NK-92 (cell line): Measurements from ENCODE around the gene SIVA1.

Experiments
- DNase-seq: peaks from one replicate; lab custom pipeline; 2025; ENCODE audit not compliant: unreplicated experiment; lab: John Stamatoyannopoulos, UW

SIVA1 gene

DNA sequence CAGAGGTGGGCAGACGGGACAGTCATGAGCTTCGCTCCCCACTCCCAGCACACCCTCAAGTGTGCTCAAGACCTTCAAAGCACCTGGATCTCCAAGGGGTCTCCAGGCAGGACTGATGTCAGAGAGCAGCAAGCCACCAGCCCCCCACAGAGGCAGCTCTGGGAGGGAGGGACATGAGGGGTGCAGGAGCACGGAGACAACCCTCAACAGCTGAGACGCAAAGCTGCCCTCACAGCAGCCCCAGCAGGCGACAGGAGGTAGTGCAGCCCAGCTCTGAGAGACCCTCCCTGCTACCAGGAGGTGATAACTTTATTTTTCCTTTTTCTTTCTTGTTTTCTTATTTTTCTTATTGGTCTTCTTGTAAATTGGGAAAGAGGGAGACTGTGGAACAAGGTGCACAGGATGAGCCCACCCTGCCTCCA is 17.9 kb downstream of the SIVA1 start:
- DNase-seq, result no peak

DNA sequence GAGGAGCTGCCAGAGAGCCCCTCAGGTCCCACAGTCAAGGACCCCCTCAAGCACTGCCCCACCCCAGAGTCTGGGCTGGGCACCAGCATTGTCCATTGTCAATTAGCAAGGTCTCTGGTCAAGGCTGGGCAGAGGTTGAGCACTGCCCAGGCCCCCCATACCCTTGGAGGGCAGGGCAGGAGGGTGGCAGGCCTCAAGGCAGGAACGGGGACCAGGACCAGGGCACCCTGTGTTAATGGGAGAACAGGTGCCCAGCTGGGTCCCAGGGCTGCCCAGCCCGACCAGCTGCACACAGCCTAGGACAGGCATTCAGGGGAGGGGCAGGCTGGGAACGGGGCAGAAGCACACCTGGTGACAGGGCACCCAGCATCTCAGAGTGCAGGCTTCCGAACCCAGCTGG is 18.4 kb downstream of the SIVA1 start:
- DNase-seq, result no peak

DNA sequence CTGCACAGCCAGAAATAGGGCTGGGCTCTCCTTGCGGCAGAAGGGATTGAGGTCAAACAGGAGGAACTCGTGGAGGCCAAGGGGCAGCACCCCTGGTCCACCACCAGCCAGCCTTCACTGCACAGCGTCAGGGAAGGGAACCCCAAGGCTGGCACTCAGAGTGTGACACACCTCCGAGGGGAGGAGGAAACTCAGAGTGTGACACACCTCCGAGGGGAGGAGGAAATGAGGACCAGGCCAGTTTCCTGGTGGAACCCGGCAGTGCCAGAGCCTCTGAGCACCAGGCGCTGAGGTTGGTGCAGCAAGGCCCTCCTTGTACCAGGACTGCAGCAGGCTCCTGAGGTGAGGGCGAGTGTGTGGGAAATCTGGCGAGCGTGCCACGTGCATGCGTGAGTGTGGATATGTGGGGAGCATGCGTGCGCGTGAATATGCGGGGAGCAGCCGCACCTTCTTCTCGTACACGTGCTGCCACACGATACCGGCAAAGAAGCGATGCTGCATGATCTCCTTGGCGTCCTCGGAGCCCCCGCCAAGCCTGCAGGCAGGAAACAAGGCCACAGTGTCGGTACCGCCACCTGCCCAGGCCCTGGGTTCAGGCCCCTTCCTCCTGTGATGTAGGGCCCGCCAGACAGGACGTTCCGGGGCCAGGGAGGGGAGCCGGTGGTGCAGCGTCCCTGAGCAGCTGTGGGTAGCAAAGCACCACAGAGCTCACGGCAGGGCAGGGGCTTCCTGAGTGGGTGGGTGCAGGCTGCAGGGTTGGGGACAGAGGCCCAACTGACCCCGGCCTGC is 19.2 kb downstream of the SIVA1 start:
- DNase-seq, result no peak

DNA sequence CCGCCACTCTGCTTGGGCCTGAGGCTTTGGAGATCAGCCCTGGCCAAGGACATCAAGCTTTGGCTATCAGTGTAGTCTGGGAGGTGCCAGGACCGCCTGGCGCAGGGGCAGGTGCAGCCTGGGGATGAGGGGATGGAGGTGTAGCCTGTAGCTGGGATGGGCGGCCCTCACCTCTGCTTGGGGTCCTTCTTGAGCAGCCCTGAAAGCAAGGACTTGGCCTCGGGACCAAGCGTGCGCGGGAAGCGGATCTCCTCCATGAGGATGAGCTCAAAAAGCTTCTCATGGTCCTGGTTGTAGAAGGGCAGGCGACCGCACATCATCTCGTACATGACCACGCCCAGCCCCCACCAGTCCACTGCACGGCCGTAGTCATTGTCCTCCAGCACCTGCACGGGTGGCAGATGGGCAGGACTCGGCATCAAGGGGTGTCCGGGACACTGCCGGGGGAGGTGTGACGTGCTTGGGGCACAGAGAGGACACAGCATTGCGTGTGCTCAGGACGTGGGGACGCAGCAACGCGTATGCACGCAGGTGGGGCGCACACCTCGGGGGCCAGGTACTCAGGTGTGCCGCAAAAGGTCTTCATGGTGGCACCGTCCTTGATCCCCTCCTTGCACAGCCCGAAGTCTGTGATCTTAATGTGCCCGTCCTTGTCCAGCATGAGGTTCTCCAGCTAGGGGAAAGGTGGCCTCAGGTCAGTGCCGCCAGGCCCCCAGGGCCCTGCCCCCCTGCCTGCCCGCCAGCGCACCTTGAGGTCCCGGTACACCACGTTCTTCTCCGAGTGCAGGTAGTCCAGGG is 20.0 kb downstream of the SIVA1 start:
- DNase-seq, result no peak

DNA sequence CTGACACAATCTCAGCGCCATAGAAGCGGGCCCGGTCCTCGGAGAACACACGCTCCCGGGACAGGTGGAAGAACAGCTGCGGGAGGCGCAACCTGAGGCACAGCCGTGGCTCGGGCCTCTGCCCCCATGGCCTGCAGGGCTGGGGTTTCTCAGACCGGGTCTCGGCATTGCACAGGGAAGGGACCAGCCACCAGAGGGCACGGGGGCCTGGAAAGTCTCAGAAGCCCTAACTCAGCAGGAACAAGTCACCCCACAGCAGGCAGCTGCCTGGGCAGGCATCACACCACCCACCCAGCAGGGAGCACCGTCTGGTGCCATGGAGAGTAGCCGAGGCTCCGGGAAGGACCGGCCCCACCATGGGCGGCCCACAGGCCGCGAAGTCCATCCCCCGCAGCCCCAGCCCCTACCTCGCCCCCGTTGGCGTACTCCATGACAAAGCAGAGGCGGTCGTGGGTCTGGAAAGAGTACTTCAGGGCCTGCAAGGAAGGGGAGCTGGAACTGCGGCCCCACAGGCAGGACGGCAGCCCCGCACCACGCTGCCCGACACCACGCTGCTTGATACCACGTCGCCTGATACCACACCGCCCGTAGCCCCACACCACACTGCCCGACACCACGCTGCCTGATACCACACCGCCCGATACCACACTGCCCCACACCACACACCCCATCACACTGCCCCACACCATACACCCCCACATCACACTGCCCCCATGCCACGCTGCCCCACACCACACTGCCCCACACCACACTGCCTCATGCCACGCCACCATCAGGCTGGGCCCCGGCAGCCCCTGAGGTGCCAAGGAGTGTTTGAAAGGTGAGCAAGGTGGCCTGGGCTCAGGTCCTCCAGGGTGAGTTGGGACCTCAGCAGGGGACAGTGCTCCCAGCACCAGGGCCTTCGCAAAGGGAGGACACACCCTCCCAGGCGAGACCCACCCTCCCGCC is 20.8 kb downstream of the SIVA1 start:
- DNase-seq, result no peak

DNA sequence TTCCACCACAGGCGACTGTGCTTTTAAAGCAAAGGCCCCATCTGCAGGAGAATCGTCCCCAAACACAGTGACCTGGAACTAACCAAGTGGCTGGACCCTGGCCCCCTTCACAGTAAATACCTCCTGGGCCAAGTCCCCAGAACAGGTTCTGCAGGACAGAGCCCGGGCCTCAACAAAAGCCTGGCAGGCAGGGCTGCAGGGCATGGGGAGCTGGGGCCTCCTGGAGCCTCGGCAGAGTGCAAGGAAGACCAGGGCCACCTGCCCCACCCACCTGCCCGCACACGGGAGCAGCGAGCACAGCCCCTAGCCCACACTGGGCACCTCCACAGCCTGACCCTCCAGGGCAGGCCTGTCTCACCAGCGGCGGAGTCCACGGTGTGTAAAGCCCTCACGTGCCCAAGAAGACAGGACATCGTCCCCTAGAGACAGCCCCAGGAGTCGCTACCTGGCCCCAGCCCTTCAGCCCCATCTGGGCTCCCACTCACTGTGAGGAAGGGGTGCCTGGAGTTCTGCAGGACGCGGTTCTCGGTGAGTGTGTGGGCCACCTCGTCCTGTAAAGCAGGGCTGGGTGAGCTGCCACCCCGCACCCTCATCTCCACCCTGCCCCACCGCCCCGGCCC is 21.6 kb downstream of the SIVA1 start:
- DNase-seq, result no peak

DNA sequence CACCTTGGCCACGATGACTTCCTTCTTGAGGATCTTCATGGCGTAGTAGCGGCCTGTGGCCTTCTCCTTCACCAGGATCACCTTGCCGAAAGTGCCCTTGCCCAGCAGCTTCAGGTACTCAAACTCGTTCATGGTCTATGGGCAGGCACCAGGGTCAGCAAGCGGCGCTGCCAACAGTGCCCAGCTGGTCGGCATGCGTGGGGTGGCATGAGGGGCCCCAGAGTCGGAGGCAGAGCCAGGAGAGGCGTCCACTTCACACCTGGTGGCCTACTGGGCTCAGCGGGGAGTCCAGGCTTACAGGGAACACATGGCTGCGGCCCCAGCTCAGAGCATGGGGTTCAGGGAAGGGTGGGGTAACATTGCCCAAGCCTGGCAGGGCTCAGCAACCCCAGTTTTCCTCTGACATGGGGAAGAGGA is 22.1 kb downstream of the SIVA1 start:
- no peak for DNase-seq

DNA sequence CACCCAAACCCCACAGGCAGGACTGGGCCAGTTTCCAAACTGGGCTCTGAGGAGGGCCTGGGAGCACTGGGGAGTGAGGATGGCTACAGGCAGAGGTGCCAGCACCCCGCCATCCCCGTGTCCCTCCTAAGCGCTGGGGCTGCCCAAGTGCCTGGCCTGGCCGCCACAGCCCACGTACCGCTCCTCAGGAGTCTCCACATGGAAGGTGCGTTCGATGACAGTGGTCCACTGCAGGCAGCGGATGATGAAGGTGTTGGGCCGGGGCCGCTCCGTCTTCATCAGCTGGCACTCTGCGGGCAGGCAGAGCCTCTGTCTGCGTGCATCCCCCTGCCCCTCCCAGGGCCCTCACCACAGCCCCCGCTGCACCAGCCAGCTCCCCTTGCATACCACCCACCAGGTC is 23.5 kb downstream of the SIVA1 start:
- DNase-seq, result no peak

DNA sequence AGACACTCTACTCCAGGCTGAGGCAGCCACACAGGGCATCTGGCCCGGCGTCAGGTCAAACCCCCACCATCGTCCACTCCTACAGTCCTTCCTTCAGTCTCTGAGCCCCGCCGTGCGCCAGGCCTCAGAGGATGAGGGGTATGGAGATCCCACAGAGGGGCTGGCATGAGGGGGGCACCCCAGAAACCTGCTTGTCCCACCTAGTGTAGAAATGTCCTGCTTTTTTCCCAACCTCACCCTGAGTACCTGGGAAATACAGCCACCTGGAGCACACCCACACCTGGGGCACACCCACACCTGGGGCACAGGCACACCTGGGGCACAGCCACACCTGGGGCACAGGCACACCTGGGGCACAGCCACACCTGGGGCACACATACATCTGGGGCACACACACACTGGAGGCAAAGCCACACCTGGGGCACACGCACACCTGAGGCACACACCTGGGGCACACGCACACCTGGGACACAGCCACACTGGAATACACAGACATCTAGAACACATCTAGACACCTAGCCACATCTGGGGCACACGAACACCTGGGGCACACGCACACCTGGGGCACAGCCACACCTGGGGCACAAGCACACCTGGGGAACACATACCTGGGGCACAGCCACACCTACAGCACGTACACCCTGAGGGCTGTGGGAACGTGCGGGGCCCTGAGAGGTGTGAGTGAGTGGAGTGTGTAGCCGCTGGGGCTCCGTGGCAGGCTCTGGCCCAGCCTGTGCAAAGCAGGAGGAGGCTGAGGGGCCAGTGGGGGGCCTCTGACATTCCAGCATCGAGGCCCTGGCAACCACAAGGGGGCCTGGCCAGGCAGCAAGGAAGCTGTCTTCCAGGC is 24.2 kb downstream of the SIVA1 start:
- DNase-seq, result no peak

DNA sequence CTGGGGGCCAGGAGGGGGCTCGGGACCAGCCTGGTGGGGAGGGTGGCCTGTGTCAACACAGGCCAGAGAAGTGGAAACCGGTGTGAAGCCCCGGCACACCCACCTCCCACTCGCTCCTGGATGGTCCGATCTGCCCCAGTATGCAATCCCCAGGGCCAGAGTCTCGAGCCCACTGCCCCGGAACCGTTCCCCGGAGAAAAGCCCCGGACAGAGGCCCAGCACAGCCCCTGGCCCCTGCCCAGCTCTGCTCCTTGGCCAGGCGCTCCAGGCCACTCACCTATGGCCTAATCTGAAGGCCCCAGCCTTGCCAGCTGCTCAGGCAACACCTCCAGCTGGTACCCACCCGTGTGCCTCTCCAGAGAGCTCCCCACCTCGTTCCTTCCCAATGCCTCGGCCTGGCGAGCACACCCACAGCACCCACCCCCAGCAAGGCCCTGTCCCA is 24.9 kb downstream of the SIVA1 start:
- no peak for DNase-seq

DNA sequence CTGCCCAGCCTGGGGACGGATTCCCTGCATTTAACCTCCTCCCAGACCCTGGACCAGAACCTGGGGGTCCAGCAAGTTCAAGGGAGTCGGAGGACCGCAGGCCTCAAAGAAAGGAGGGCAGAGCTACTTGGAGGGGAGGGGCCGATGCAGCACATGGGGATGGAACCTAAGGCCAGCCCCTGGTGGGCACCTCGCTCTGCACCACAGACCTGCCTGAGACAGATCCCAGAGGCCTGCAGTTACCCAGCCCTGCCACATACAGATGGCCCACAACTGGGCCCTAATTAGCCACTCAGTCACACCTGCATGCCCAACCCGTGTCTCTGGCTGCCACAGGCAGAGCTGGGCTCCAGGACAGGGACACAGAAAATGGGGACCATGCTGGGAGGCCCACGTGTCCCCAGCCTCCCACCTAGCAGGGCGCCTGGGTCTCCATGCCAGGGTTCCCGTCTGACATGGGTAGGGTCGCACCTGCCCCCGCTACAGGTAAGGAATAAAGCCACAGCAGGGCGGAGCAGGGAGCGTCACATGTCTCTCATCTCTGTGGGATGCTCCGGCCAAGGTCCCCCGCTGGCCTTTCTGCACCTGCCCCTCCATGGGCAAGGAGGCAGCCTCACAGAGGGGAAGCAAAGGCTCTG is 25.9 kb downstream of the SIVA1 start:
- DNase-seq, result no peak

DNA sequence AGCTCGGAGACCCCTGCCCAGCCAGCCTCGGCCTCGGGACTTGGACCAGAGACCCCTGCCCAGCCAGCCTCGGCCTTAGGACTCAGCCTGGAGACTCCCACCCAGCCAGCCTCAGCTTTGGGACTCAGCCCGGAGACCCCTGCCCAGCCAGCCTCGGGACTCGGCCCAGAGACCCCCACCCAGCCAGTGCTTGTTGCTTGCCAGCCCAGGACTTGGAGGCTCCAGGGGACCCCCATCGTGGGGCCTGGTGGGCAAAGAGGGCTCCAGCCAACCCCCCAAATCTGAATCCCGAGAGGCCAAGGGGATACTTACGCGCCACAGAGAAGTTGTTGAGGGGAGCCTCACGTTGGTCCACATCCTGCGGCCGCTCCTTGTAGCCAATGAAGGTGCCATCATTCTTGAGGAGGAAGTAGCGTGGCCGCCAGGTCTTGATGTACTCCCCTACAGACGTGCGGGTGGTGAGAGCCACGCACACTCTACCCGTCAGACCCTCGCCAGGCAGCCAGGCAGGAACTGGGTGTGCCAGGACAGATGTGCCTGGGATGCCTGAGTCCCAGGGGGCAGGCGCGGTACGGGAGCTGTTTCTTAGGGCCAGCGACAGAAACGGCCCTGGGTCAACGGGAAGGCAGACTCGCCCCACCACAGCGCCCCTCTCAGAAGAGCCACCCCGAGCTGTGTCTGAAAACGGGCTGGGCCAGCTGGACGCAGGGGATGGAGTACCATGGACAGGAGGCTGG is 27.0 kb downstream of the SIVA1 start:
- DNase-seq, result no peak

DNA sequence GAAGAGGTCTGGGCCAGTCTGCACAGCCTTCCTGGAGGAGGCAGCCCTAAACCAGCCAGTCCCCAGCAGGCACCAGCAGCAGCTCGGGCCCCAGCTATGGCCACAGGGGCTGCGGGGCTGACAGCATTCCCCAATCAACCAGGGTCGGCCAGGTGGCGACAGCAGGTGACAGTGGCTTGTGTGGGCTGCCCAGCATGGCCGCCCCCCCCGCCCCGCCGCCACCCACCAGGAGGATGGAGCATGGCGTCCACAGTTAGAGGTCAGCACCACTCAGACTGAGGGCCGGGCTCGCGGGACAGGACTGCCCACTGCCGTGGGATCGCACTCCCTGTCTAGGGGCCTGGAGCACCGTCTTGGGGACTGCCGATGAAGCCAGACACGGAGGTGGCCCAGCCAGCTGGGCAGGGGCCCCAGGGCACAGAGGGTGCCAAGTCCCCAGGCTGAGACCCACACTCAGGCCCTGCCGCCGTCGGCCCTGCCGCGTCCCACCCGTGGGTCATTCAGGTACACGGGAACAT is 27.6 kb downstream of the SIVA1 start:
- DNase-seq, result no peak

DNA sequence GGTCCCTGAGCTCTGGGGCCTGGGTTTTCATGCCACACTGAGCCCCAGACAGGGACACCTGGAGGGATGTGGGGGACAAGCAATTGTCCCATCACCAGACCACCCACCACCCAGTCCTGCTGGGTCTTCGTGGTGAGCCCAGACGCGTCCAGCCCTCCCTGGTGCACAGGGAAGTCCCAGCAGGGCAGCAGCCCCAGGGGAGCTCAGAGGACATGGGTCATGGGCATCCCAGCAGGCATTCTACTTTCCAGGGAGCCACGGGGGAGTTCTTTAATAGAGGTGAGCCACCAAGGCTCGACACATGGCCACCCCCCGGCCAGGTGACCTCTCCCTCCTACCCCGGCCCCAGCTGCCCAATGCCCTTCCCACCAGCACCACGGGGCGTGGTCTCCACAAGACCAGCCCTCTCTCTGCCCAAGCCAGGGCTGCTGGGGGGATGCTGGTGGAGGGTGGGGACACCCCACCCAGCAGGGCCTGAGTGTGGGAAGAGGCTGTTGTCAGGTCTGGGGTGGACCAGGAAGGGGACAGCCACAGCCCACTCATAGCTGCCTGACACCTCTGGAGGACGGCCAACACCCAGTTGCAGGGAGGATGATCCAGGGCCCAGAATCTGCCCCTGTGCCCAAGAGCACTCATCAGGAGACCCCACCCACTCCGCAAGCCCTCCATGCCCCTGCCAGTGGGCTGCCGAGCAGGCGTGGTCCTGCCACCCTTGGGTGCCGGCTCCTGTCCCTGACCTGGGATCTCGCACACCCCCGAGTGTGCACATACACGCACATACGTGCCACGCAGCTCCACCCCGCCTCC is 28.5 kb downstream of the SIVA1 start:
- no peak for DNase-seq

DNA sequence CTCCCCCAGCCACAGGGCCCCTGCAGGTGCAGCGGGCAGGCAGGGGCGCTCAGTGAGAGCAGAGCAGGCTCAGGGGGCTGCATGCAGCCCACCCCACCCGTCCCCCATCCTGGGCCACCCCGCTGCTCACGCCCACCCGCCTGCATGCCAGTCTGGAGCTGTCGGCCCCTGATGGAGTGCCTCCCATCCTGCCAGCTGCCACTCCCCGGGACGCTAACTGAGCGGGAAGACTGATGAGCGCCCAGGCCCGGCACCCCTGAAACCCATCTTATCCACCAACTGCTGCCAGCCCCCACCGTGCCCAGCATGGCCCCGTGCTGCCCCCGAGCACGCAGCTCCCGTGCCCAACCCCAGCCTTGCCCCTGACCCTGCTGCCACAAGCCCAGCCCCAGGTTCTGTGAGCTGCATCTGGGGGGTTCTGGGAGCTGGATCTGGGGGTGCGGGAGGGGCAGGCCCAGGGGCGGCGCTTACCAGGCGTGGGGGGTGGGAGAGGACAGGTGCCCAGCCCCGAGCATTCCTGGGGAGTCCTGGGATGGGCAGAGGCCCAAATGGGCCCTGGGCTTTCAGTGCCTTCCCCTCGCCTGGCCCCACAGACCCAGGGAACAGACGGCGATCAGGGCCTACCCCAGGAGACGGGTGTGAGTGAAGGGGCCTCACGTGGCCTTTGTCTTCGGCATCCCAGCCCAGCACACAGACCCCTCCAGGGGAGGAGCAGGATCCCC is 29.3 kb downstream of the SIVA1 start:
- no peak for DNase-seq

DNA sequence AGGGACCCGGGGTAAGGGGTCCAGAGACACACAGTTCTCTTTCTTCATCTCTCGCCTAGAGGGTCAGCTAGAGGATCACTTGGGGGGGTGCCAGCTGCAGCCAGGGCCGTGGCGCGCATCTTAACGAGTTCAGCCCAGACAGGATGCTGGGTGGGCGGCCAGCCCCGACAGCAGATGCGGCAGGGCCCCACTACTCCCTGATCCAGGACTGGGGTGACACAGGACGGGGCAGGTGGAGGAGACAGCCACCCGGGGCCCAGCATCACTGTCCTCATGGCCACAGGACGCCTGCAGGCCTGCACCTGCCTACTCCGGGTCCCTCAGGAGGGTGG is 29.8 kb downstream of the SIVA1 start:
- no peak for DNase-seq
